Activated T-helper 9 cell treated with anti-CD3 and anti-CD28 coated beads, Interleukin-2, amount 50 U/mL, for 16 hours (primary cell): Measurements from ENCODE around the gene KCNIP4.

Source experiments
- DNase-seq: peaks from one replicate; pipeline ENCODE4 v3.0.0-alpha.2; 2020; ENCODE audit warnings: low read depth

The KCNIP4 gene

GRCh38 chr4:21763855-21764254, 184.7 kb downstream of the KCNIP4 start:
- no peak for DNase-seq

DNA sequence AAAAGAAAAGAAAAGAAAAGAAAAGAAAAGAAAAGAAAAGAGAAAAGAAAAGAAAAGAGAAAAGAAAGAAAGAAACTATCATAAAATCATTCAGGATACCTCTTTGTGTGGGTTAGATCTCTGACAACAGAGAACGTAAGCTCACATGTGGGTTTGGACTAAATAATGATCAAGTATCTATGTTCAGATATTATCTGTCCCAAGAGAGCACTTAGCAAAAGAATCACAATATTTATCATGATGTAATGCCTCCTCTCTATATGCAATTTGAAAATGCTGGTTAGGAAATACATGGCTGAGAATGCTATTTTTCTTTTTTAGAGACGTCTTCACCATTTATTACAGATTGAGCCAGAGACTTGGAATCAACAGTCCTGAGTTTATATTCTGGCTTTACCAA, 191.3 kb downstream of the KCNIP4 start:
- DNase-seq = no peak

DNA sequence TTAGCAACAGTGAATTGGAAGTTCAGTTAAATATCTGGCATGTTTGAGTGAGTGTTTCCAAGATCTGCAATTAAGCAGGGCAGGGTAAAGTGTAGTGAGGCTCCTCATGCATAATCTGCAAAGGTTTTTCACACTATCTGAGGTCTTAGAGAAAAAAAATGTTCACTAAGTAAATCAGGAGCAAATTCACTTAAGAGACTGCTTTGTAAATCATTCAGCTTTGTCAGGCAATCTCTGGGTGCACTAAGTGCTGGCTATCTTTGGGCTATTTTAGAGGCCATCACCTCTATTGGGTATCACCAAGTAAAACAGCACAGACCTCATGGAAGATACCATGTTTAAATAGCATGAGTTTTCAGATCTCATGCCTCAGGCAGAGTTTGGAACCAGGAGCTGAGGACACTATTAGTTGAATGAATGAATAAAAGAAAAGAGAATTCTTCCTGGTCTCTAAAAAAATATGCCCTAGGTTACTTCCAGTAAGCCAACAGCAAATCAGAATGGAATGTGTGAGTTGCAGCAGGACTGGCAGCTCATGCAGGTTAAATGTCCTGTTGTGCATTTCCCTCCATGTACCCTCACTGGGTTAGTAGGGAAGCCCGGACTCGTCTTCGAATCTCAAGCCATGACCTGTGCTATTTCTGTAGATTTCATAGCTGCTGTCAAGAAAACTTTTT, 195.3 kb downstream of the KCNIP4 start:
- no peak for DNase-seq

GRCh38 chr4:21752616-21753015, 196.0 kb downstream of the KCNIP4 start:
- no peak for DNase-seq

DNA sequence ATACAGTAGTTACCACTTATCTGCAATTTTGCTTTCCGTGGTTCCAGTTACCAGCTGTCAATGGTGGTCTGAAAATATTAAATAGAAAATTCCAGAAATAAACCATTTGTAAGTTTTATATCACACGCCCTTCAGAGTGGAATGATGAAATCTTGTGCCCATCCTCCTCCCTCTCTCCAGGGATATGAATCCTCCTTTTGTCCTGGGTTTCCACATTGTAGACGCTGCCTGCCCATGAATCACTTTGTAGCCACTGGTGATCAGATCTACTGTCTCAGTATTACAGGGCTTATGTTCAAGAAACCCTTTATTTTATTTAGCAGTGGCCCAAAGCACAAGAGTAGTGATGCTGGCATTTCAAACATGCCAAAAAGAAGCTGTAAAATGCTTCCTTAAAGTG, 198.6 kb downstream of the KCNIP4 start:
- no peak for DNase-seq

GRCh38 chr4:21749412-21749811, 199.2 kb downstream of the KCNIP4 start:
- no peak for DNase-seq

GRCh38 chr4:21744046-21744445, 204.5 kb downstream of the KCNIP4 start:
- no peak for DNase-seq

- DNase-seq = no peak
Measured at GRCh38 chr4:21742326-21742725, 206.2 kb downstream of the KCNIP4 start.

- no peak for DNase-seq
Measured at GRCh38 chr4:21738821-21739220, 209.8 kb downstream of the KCNIP4 start.

DNA sequence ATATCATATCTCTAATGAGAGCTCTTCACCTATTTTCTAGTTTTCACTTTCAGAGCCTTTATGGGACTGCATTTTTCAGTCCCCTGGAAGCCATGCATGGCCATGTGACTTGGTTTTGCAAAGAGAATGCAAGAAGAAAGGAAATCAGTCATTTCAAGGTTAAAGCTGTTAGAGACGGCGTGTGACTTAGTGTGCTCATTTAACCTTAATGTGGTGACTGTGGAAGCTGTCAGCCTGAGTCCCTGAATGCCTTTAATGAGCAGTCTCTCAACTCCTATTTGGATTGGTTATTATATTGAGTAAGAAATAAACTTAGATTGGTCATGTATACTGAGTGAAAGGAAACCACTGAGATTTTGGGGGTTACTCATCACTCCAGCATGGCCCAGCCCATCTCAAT, 212.7 kb downstream of the KCNIP4 start:
- no peak for DNase-seq

- no peak for DNase-seq
Measured at GRCh38 chr4:21733894-21734630, 214.5 kb downstream of the KCNIP4 start.

GRCh38 chr4:21728304-21728703, 220.3 kb downstream of the KCNIP4 start:
- DNase-seq = no peak

GRCh38 chr4:21726255-21726815, 222.2 kb downstream of the KCNIP4 start:
- no peak for DNase-seq

DNA sequence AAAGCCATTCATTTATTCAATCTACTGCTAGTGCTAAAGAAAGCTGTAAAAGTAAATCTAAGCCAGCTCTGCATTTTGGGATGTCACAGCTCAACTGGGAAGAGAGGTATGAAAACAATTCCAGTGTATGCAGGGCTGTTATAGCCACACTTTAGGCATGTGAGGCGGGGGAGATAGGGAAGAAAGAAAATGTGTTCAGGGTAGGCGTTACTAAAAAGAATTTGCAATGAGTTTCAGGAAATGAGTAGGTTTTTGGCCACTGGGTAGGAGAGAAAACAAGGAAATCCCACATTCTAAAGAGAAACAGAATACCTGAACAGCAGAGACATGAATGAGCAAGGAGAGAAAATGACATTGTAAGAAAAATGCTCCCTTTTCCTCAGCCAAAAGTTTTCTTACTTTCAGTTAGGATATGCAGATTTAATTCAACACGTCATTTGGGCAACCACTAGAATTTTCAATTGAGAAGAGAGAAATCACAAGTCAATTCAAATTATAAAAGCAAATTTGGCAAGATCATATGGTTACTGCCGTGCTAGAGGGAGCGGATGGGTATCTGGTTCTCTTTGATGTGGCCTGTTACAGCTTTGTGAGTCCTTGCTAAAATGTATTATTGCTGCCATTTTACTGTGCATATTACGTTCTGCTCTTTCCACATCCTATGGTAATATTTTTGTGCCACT, 226.3 kb downstream of the KCNIP4 start:
- no peak for DNase-seq

DNA sequence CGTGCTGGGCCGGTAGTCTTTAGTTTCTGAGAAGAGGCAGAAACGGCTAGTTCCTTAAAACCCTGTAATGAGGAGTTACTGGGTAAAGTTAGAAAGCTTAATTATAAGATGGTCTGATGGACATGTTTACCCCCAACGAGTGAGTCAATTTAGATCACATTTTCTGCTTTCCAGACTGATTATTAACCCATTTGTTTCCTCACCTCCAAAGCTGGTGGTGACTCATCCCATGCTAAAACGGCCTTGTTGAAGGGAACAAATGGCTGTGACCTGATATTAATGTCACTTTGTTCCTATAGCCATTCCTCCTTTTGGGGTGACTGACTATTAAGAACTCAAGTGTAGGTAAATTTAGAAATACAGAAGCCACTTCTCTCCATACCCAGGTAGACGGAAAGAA, 232.0 kb downstream of the KCNIP4 start:
- no peak for DNase-seq

DNA sequence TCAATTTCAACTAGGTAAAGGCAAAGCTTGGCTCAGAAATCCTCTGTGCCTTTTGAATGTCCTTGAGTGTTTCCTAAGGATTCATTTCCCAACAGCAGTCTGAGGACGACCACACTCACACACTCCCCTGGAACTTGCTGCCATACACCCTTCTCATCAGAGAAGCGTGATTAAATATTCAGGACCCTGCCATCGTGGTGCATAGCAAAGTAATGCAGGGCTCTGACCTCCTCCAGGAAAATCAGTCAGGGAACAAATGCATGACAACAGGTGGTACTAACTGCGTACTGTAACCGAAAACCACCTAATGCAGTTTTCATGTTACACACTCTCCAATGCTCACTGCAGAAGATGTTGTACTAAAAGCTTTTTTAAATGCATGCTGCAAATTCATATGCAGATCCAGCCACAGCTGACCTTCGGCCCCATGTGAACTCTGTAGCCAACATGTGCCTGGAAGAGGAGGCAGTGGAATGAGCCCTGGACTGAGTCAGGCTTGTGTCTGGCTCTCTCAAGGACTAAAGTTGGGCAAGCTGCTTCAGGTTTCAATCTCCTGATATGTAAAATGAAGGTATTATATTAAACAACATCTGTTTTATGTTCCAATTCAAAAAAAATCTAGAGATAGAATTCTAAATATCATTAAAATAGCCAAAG, 238.3 kb downstream of the KCNIP4 start:
- DNase-seq = no peak

- DNase-seq = no peak
Measured at GRCh38 chr4:21709761-21710160, 238.8 kb downstream of the KCNIP4 start.

GRCh38 chr4:21709031-21709430, 239.5 kb downstream of the KCNIP4 start:
- no peak for DNase-seq

GRCh38 chr4:21699446-21699845, 249.1 kb downstream of the KCNIP4 start:
- no peak for DNase-seq

- DNase-seq = no peak
Measured at GRCh38 chr4:21697583-21697982, 251.0 kb downstream of the KCNIP4 start.

DNA sequence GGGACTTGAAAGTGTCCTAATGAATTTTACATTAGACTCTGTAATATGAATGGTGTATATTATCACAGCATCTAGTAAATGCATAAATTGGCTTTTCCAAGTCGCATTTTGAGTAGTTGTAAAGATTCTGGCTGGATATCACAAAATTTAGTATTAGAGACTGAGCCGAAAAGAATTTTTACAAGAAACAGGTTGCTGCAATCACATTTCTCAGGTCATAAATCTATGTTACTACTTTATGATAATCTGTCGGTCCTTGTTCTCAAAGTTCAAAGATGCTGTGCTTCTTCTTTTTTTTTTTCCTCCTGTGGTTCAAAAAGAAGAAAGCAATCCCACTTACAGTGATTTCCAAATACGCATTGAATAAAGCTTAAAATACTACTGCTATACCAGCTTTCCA, 253.4 kb downstream of the KCNIP4 start:
- no peak for DNase-seq

- DNase-seq = no peak
Measured at GRCh38 chr4:21692241-21692640, 256.3 kb downstream of the KCNIP4 start.
